BE2C (cell line): ENCODE measurements around the gene F10.

Source experiments
- DNase-seq: peaks from one replicate; pipeline ENCODE4 v3.0.0-alpha.2; 2020
- H3K27me3 ChIP-seq: fragments of 250-450 bp; sonication (Bioruptor Pico); 2 replicates; pipeline ENCODE4 v1.5.1; 2020; ENCODE audit warnings: mild to moderate bottlenecking
- H3K36me3 ChIP-seq: fragments of 250-450 bp; sonication (Bioruptor Pico); 2 replicates; pipeline ENCODE4 v1.5.1; 2020; ENCODE audit warnings: mild to moderate bottlenecking
- H3K4me1 ChIP-seq: fragments of 250-450 bp; sonication (Bioruptor Pico); 2 replicates; pipeline ENCODE4 v1.5.1; 2020
- H3K4me3 ChIP-seq: 2 replicates; pipeline ENCODE4 v1.5.1; 2011; ENCODE audit warnings: low read depth, low read length
- H3K9me3 ChIP-seq: fragments of 250-450 bp; sonication (Bioruptor Pico); 2 replicates; pipeline ENCODE4 v1.5.1; 2020
- TF ChIP-seq, protein P1 (sequence below): IDR thresholded peaks from 2 replicates; pipeline ENCODE4 v1.5.1; 2012; ENCODE audit warnings: mild to moderate bottlenecking, low read depth, low read length

The F10 gene

DNA sequence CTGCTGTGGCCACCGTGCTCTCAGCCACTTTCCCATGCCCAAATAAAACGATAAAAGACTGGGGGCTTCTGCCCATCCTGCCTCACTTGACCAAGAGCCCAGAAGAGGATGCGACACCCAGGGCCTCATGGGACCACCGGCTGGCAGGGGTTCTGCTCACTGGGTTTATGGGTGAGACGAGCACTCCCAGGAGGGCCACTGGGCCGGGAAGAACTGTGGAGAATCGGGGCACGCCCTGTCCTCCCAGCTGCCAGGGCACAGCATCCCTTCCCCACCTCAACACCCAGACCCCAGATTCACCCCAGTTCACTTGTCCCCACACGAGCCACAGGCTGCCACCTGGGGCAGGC, 4.7 kb upstream of the F10 start:
- H3K4me3 ChIP-seq, result no peak overlapping the region
- no peaks in the 10 kb centered on the region; the same call in 1 of the 2 replicates for H3K27me3 ChIP-seq
- no peak for DNase-seq
- H3K9me3 ChIP-seq, result no peaks in the 10 kb centered on the region
- H3K36me3 ChIP-seq, result no peaks in the 10 kb centered on the region
- H3K4me1 ChIP-seq, result peaks cover 3% of the 10 kb centered on the region; the same call in 1 of the 2 replicates
- TF ChIP-seq, protein P1, sequence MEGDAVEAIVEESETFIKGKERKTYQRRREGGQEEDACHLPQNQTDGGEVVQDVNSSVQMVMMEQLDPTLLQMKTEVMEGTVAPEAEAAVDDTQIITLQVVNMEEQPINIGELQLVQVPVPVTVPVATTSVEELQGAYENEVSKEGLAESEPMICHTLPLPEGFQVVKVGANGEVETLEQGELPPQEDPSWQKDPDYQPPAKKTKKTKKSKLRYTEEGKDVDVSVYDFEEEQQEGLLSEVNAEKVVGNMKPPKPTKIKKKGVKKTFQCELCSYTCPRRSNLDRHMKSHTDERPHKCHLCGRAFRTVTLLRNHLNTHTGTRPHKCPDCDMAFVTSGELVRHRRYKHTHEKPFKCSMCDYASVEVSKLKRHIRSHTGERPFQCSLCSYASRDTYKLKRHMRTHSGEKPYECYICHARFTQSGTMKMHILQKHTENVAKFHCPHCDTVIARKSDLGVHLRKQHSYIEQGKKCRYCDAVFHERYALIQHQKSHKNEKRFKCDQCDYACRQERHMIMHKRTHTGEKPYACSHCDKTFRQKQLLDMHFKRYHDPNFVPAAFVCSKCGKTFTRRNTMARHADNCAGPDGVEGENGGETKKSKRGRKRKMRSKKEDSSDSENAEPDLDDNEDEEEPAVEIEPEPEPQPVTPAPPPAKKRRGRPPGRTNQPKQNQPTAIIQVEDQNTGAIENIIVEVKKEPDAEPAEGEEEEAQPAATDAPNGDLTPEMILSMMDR, result no peak

DNA sequence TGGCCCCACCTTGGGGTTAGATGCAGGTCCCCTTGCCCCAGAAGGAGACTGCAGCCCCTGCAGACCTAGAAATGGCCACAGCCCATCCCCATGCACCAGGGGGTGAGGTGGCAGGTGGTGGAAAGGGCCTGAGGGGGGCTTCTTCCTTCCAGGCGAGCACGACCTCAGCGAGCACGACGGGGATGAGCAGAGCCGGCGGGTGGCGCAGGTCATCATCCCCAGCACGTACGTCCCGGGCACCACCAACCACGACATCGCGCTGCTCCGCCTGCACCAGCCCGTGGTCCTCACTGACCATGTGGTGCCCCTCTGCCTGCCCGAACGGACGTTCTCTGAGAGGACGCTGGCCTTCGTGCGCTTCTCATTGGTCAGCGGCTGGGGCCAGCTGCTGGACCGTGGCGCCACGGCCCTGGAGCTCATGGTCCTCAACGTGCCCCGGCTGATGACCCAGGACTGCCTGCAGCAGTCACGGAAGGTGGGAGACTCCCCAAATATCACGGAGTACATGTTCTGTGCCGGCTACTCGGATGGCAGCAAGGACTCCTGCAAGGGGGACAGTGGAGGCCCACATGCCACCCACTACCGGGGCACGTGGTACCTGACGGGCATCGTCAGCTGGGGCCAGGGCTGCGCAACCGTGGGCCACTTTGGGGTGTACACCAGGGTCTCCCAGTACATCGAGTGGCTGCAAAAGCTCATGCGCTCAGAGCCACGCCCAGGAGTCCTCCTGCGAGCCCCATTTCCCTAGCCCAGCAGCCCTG, 4.2 kb upstream of the F10 start:
- no peak overlapping the region for H3K4me3 ChIP-seq
- H3K4me1 ChIP-seq, result peaks cover 4% of the 10 kb centered on the region; the same call in 1 of the 2 replicates
- DNase-seq, result no peak
- TF ChIP-seq, protein P1, result no peak
- H3K27me3 ChIP-seq, result no peaks in the 10 kb centered on the region; the same call in 1 of the 2 replicates
- H3K9me3 ChIP-seq, result no peaks in the 10 kb centered on the region
- no peaks in the 10 kb centered on the region for H3K36me3 ChIP-seq

DNA sequence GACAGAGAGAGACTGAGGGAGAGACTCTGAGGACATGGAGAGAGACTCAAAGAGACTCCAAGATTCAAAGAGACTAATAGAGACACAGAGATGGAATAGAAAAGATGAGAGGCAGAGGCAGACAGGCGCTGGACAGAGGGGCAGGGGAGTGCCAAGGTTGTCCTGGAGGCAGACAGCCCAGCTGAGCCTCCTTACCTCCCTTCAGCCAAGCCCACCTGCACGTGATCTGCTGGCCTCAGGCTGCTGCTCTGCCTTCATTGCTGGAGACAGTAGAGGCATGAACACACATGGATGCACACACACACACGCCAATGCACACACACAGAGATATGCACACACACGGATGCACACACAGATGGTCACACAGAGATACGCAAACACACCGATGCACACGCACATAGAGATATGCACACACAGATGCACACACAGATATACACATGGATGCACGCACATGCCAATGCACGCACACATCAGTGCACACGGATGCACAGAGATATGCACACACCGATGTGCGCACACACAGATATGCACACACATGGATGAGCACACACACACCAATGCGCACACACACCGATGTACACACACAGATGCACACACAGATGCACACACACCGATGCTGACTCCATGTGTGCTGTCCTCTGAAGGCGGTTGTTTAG, 3.3 kb upstream of the F10 start:
- Histone ChIP-seq H3K4me1 (peaks cover 4% of the 10 kb centered on the region; the same call in 1 of the 2 replicates), H3K36me3 (no peaks in the 10 kb centered on the region), H3K27me3 (no peaks in the 10 kb centered on the region; the same call in 1 of the 2 replicates), H3K9me3 (no peaks in the 10 kb centered on the region), H3K4me3 (no peak overlapping the region)
- no peak for DNase-seq
- TF ChIP-seq, protein P1, result no peak

DNA sequence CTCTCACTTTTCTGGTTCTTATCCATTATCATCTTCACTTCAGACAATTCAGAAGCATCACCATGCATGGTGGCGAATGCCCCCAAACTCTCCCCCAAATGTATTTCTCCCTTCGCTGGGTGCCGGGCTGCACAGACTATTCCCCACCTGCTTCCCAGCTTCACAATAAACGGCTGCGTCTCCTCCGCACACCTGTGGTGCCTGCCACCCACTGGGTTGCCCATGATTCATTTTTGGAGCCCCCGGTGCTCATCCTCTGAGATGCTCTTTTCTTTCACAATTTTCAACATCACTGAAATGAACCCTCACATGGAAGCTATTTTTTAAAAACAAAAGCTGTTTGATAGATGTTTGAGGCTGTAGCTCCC, 2.8 kb upstream of the F10 start:
- no peak for DNase-seq
- H3K4me1 ChIP-seq, result peaks cover 4% of the 10 kb centered on the region; the same call in 1 of the 2 replicates
- H3K4me3 ChIP-seq, result no peak overlapping the region
- no peaks in the 10 kb centered on the region for H3K36me3 ChIP-seq
- TF ChIP-seq, protein P1, result no peak
- H3K27me3 ChIP-seq, result no peaks in the 10 kb centered on the region
- no peaks in the 10 kb centered on the region for H3K9me3 ChIP-seq

DNA sequence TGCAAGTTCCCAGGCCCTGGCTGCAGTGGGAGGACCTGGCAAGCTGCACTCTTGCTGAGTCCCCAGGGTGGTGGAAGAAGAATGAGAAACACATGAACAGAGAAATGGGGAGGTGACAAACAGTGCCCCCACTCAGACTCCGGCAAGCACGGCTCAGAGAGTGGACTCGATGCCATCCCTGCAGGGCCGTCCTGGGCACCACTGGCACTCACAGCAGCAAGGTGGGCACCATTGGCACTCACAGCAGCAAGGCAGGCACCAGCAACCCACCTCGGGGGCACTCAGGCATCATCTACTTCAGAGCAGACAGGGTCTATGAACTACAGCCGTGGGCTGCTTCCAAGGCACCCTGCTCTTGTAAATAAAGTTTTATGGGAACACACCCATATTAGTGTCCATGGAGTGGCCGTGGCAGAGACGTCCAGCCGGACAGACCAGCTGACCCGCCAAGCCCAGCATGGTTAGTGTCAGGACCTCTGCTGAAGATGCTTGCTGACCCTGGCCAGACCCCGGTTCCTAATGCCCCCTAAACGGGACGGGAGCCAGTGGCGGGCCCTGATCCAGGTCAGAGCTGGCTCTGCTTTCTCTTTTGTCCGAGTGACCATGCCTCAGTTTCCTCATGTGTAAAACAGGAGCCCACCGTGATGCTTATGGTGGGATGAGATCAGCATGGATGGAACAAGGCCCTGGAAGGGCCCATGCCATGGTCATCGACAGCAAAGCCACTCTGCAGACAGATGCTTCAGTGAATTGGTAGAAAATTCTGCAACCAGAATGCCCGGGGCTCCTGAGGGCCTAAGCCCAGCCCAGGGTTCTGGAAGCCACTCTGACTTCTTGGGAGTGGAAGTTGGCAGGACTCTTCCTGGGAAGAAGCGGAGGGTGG, 2.1 kb upstream of the F10 start:
- Histone ChIP-seq H3K4me1 (peaks cover 4% of the 10 kb centered on the region; the same call in 1 of the 2 replicates), H3K36me3 (no peaks in the 10 kb centered on the region), H3K4me3 (no peak overlapping the region), H3K9me3 (no peaks in the 10 kb centered on the region), H3K27me3 (no peaks in the 10 kb centered on the region)
- TF ChIP-seq, protein P1, result no peak
- no peak for DNase-seq
